K562 (cell line): ENCODE results near the gene PRKACA. TPM values are rescaled to one million over a fixed set of nuclear protein-coding genes. Genes with fewer than 3 reads are reported as not detected.
A peak's percentile ranks its signal among the peaks of the same experiment; 100 is the strongest.

Experiments used
- ATAC-seq: fragments of 200-7000 bp; cut with Tn5 transposase; 3 replicates; pipeline ENCODE4 v1.9.1; 2020; ENCODE audit warnings: moderate library complexity
- BruUV-seq: library from RNA; stranded (reverse); fragments of 400-500 nt; replicated peaks from 2 replicates; lab custom pipeline; 2021; lab: Mats Ljungman, UMichigan
- CTCF ChIA-PET: fragments of 300-600 bp; formaldehyde crosslinking; extraction: SDS; loops from one replicate; lab custom pipeline; 2021; ENCODE audit warnings: low intra/inter-chr PET ratio; lab: Yijun Ruan, JAX
- POLR2A ChIA-PET: fragments of 300-600, 350-650 bp; sonication (Branson Sonifier 250); formaldehyde crosslinking; extraction: SDS; loops from one replicate; lab custom pipeline; 2021; ENCODE audit warnings: antibody characterized with exemption, inconsistent platforms; lab: Yijun Ruan, JAX
- DNase-seq, 4 experiments: peaks; one replicate each; pipeline versions ENCODE4 v3.0.0 to v3.0.0-alpha.2; 2011 to 2018; ENCODE audit warnings: low spot score in 3 of 4, mixed read lengths in 3 of 4; ENCODE audit errors: extremely low read depth in 1 of 4
- FAIRE-seq: peaks from 2 replicates; lab custom pipeline; 2011; peaks lifted over from hg19 to GRCh38; lab: Jason Lieb, UNC
- H2AFZ ChIP-seq: 2 replicates; pipeline ENCODE4 v1.6.0; 2011; ENCODE audit warnings: low read depth, low read length, control low read depth, inconsistent platforms
- H3K27ac ChIP-seq: fragments of 200-600 bp; 3 replicates; pipeline ENCODE4 v1.8.0; 2011; ENCODE audit warnings: low read depth, mild to moderate bottlenecking, control low read depth, inconsistent platforms, low read length, moderate library complexity, mixed read lengths; ENCODE audit errors: extremely low read depth
- H3K27me3 ChIP-seq, 2 experiments: fragments of 300-600 bp in 1 of 2; 2 replicates in 1 of 2; 3 replicates in 1 of 2; pipeline versions ENCODE4 v1.6.0 to v1.8.0; 2011; ENCODE audit warnings: inconsistent platforms in 2 of 2, low read length in 2 of 2, mild to moderate bottlenecking in 1 of 2, mixed read lengths in 1 of 2, moderate library complexity in 1 of 2; ENCODE audit not compliant: control insufficient read depth in 2 of 2, insufficient read depth in 2 of 2
- H3K36me3 ChIP-seq: fragments of 300-600 bp; 3 replicates; pipeline ENCODE4 v1.8.0; 2011; ENCODE audit warnings: mild to moderate bottlenecking, low read length, inconsistent platforms; ENCODE audit not compliant: control insufficient read depth, insufficient read depth
- H3K4me1 ChIP-seq, 2 experiments: fragments of 200-600 bp in 1 of 2; replicated peaks in 1 of 2; 2 replicates in 1 of 2; 3 replicates in 1 of 2; pipeline versions ENCODE4 v1.5.1 to v1.8.0; 2011; ENCODE audit warnings: inconsistent platforms in 2 of 2, low read length in 2 of 2, mild to moderate bottlenecking in 1 of 2, mixed read lengths in 1 of 2, moderate library complexity in 1 of 2; ENCODE audit not compliant: control insufficient read depth in 2 of 2, insufficient read depth in 2 of 2
- H3K4me2 ChIP-seq: 2 replicates; pipeline ENCODE4 v1.6.1; 2011; ENCODE audit warnings: low read length, control low read depth, inconsistent platforms, mixed read lengths; ENCODE audit not compliant: insufficient read depth
- H3K4me3 ChIP-seq: fragments of 200-600 bp; sonication (generic), shearing (Covaris generic); 2 replicates; pipeline ENCODE4 v1.5.1; 2016; ENCODE audit warnings: control low read depth, inconsistent platforms
- H3K79me2 ChIP-seq: fragments of 200-600 bp; 3 replicates; pipeline ENCODE4 v1.8.0; 2011; ENCODE audit warnings: low read length, inconsistent platforms; ENCODE audit not compliant: control insufficient read depth, insufficient read depth
- H3K9ac ChIP-seq, 2 experiments: 2 replicates each; pipeline versions ENCODE4 v1.6.0 to v1.6.1; 2011; ENCODE audit warnings: low read depth in 2 of 2, low read length in 2 of 2, control low read depth in 1 of 2, inconsistent platforms in 1 of 2, mild to moderate bottlenecking in 1 of 2, mixed read lengths in 1 of 2; ENCODE audit not compliant: insufficient read depth in 1 of 2
- H3K9me1 ChIP-seq: one replicate; pipeline ENCODE4 v1.6.0; 2011; ENCODE audit warnings: inconsistent platforms, mild to moderate bottlenecking, low read length, moderate library complexity; ENCODE audit not compliant: control insufficient read depth, insufficient read depth
- H3K9me3 ChIP-seq: replicated peaks from 2 replicates; pipeline ENCODE4 v1.5.1; 2011; ENCODE audit warnings: low read depth, low read length, inconsistent platforms; ENCODE audit not compliant: control insufficient read depth, insufficient read depth
- H4K20me1 ChIP-seq: replicated peaks from 2 replicates; pipeline ENCODE4 v1.6.1; 2011; ENCODE audit warnings: low read length, inconsistent platforms, mixed read lengths; ENCODE audit not compliant: control insufficient read depth, insufficient read depth
- ATF6 ChIP-seq: sonication (generic); formaldehyde crosslinking; IDR thresholded peaks from 2 replicates; pipeline ENCODE4 v1.4.0; 2020; ENCODE audit warnings: mild to moderate bottlenecking, missing genetic modification reagents
- C11orf30 ChIP-seq: fragments of 450-650 bp; IDR thresholded peaks from 2 replicates; pipeline ENCODE4 v1.6.1; 2016; ENCODE audit warnings: low read depth, mild to moderate bottlenecking
- CHD4 ChIP-seq: fragments of 200-600 bp; sonication (generic); IDR thresholded peaks from 3 replicates; pipeline ENCODE4 v1.6.1; 2012; ENCODE audit warnings: low read depth, mild to moderate bottlenecking, mixed read lengths, low read length, inconsistent platforms; ENCODE audit not compliant: insufficient read depth, insufficient replicate concordance, poor library complexity, severe bottlenecking
- EP300 ChIP-seq: IDR thresholded peaks from 2 replicates; pipeline ENCODE4 v1.6.1; 2012; ENCODE audit warnings: low read length, improper control_type of control experiment
- GTF3C2 ChIP-seq: IDR thresholded peaks from 3 replicates; pipeline ENCODE4 v1.6.1; 2011; ENCODE audit warnings: borderline replicate concordance, mild to moderate bottlenecking, moderate library complexity; ENCODE audit not compliant: insufficient read length; ENCODE audit errors: extremely low read depth
- HBP1 ChIP-seq: fragments of 450-650 bp; formaldehyde crosslinking; IDR thresholded peaks from 2 replicates; pipeline ENCODE4 v1.4.0; 2022; ENCODE audit warnings: missing genetic modification characterization
- NFE2L1 ChIP-seq: fragments of 450-650 bp; IDR thresholded peaks from 2 replicates; pipeline ENCODE4 v1.6.1; 2016; ENCODE audit warnings: missing genetic modification characterization, low read depth, mild to moderate bottlenecking, missing compliant biosample characterization, moderate library complexity, borderline replicate concordance
- XRCC3 ChIP-seq: fragments of 450-650 bp; IDR thresholded peaks from 2 replicates; pipeline ENCODE4 v1.6.1; 2017; ENCODE audit warnings: mild to moderate bottlenecking, moderate library complexity
- ZC3H11A ChIP-seq: IDR thresholded peaks from 2 replicates; pipeline ENCODE4 v1.6.1; 2012; ENCODE audit warnings: low read depth, low read length, improper control_type of control experiment
- ZNF77 ChIP-seq: fragments of 250-450 bp; sonication (Bioruptor Pico); IDR thresholded peaks from 2 replicates; pipeline ENCODE4 v1.5.0; 2020
- WGBS: fragments of 100-300 bp; shearing (Covaris generic); methylation state at CpG from one replicate; pipeline ENCODE4 v1.1.6; 2016; ENCODE audit warnings: low coverage, mixed read lengths; ENCODE audit not compliant: insufficient coverage; ENCODE audit errors: missing lambda C conversion rate; 5-methylcytosine and 5-hydroxymethylcytosine counted together
- in situ Hi-C: fragments of 300-500 bp; cut with MboI; formaldehyde crosslinking; loops from 4 replicates; pipeline ENCODE4 v1.15.0; 2018; ENCODE audit warnings: inconsistent platforms, mixed read lengths
- intact Hi-C: fragments of 100-400 bp; cut with micrococcal nuclease; formaldehyde crosslinking; loops from 2 replicates; pipeline ENCODE4 v1.14.2; 2022
- polyA plus RNA-seq, 8 experiments: library from polyadenylated mRNA; depleted of rRNA in 4 of 8; stranded (reverse) in 5 of 8; unstranded in 3 of 8; fragments of >200 nt; fragmentation: Nextera tagmentation in 2 of 8; fragmentation: Illumina TruSeq in 1 of 8; extraction: Ambion mirVana in 2 of 8; extraction: Trizol in 1 of 8; gene quantifications; 2 replicates each; pipeline versions ENCODE4 v1.2.1 to v1.2.3, GENCODE V29; 2011 to 2014; ENCODE audit warnings: inconsistent platforms in 1 of 8, missing spikeins in 1 of 8
- total RNA-seq, 7 experiments: library from RNA; depleted of rRNA in 6 of 7; stranded (reverse); fragments of >200 nt in 6 of 7; fragmentation: Illumina TruSeq in 2 of 7; extraction: Trizol in 2 of 7; gene quantifications; 2 replicates each; pipeline versions ENCODE4 v1.2.1 to v1.2.3, GENCODE V29; 2011 to 2021; ENCODE audit warnings: low replicate concordance in 1 of 7

PRKACA gene
- total and polyA plus RNA-seq, 9 of the 15 experiments (the other 6 are each of a cell fraction or from before 2014, with no cell fraction given) = 1.2 to 63.1 (median 13.0) TPM

- H3K9me3 ChIP-seq = no peaks in the 10 kb centered on the region
- DNase-seq (peak in 2 of 4 experiments; percentile 47 to 68), FAIRE-seq (peak; percentile 63), ATAC-seq (peak; percentile 73)
- peaks cover 20 to 27% of the 10 kb centered on the region in 2 experiments for H3K4me1 ChIP-seq
- intact Hi-C loops (loop anchor here (10.0 kb wide), 1 partner anchor 262 kb away; no protein-coding TSS in a partner anchor), in situ Hi-C loops (no loop called here)
- CTCF ChIA-PET = no interaction called here
- POLR2A ChIA-PET = interaction anchor here (0.6 to 0.7 kb wide), 2 partner anchors 85 to 1109 kb away, joined by 3 read pairs; no protein-coding TSS in a partner anchor
- H3K27ac ChIP-seq = no peak overlapping the region
- no peaks in the 10 kb centered on the region for H3K27me3 ChIP-seq
- no peak overlapping the region for H2AFZ ChIP-seq
- H3K4me3 ChIP-seq = no peak overlapping the region
- BruUV-seq = no TSS peak
- WGBS = 29% methylated on average over 12 of the region's 12 CpGs
- peaks cover 24% of the 10 kb centered on the region for H4K20me1 ChIP-seq
- H3K79me2 ChIP-seq = peaks cover 6% of the 10 kb centered on the region; the same call in 2 of the 3 replicates
- H3K4me2 ChIP-seq = 0 out of 2 replicates have a peak overlapping the region, but pooled peaks have one; percentile 1
- no peak overlapping the region for H3K9ac ChIP-seq
- no peaks in the 10 kb centered on the region for H3K9me1 ChIP-seq
- no peaks in the 10 kb centered on the region for H3K36me3 ChIP-seq
- TF ChIP-seq C11orf30 (no peak), EP300 (peak; percentile 40), HBP1 (CRISPR knock-in tag) (no peak), CHD4 (no peak), ATF6 (no peak), GTF3C2 (no peak), ZC3H11A (no peak), NFE2L1 (tag) (no peak), ZNF77 (no peak), XRCC3 (no peak)
These were observed 25.0 kb upstream of the PRKACA start for GRCh38 chr19:14142262-14143190.
